IPS DF 6.9 (cell line): ENCODE data around the gene ARHGAP42.

Source experiments
- DNase-seq: peaks from one replicate; pipeline ENCODE4 v3.0.0-alpha.2; 2013; ENCODE audit warnings: low read depth, low spot score
- H3K27ac ChIP-seq: one replicate; pipeline ENCODE4 v1.5.1; 2013; ENCODE audit warnings: low read length, control low read depth
- H3K27me3 ChIP-seq: 2 replicates; pipeline ENCODE4 v1.6.1; 2013; ENCODE audit warnings: mild to moderate bottlenecking, low read length; ENCODE audit not compliant: control insufficient read depth, insufficient read depth
- H3K36me3 ChIP-seq: 2 replicates; pipeline ENCODE4 v1.6.1; 2013; ENCODE audit warnings: low read length; ENCODE audit not compliant: control insufficient read depth, insufficient read depth
- H3K4me1 ChIP-seq: 2 replicates; pipeline ENCODE4 v1.6.1; 2013; ENCODE audit warnings: low read length; ENCODE audit not compliant: control insufficient read depth, insufficient read depth
- H3K4me3 ChIP-seq: 2 replicates; pipeline ENCODE4 v1.5.1; 2013; ENCODE audit warnings: mild to moderate bottlenecking, low read length
- H3K9me3 ChIP-seq: 2 replicates; pipeline ENCODE4 v1.6.1; 2013; ENCODE audit warnings: low read length, inconsistent platforms; ENCODE audit not compliant: control insufficient read depth, insufficient read depth
- WGBS: extraction: QIAGEN DNeasy Blood & Tissue Kit; methylation state at CpG from one replicate; pipeline ENCODE4 v1.1.7; 2013; ENCODE audit warnings: mixed read lengths, missing lambda C conversion rate; ENCODE audit not compliant: insufficient read length, insufficient coverage; 5-methylcytosine and 5-hydroxymethylcytosine counted together

Gene ARHGAP42

GRCh38 chr11:100949443-100949842 lies 262.4 kb downstream of the ARHGAP42 start:
- Histone ChIP-seq H3K4me1 (no peaks in the 10 kb centered on the region), H3K4me3 (no peak overlapping the region), H3K36me3 (no peaks in the 10 kb centered on the region), H3K9me3 (no peaks in the 10 kb centered on the region), H3K27me3 (no peaks in the 10 kb centered on the region), H3K27ac (no peak overlapping the region)
- DNase-seq: no peak
- no CpG with 5 or more reads among the region's 2 CpGs for WGBS

- no peaks in the 10 kb centered on the region for H3K27me3 ChIP-seq
- no peak overlapping the region for H3K27ac ChIP-seq
- H3K36me3 ChIP-seq: no peaks in the 10 kb centered on the region
- DNase-seq: no peak
- WGBS: no CpG with 5 or more reads among the region's 1 CpG
- no peak overlapping the region for H3K4me3 ChIP-seq
- no peaks in the 10 kb centered on the region for H3K4me1 ChIP-seq
- H3K9me3 ChIP-seq: no peaks in the 10 kb centered on the region
These were observed 268.2 kb downstream of the ARHGAP42 start for GRCh38 chr11:100955318-100955717.

GRCh38 chr11:100956351-100956750 lies 269.3 kb downstream of the ARHGAP42 start:
- no peaks in the 10 kb centered on the region for H3K9me3 ChIP-seq
- no peak overlapping the region for H3K27ac ChIP-seq
- no peak overlapping the region for H3K4me3 ChIP-seq
- no peak for DNase-seq
- no peaks in the 10 kb centered on the region for H3K36me3 ChIP-seq
- H3K27me3 ChIP-seq: no peaks in the 10 kb centered on the region
- H3K4me1 ChIP-seq: no peaks in the 10 kb centered on the region

- no peaks in the 10 kb centered on the region for H3K27me3 ChIP-seq
- no CpG with 5 or more reads among the region's 4 CpGs for WGBS
- no peak for DNase-seq
- H3K27ac ChIP-seq: no peak overlapping the region
- no peak overlapping the region for H3K4me3 ChIP-seq
- H3K4me1 ChIP-seq: no peaks in the 10 kb centered on the region
- H3K9me3 ChIP-seq: no peaks in the 10 kb centered on the region
- H3K36me3 ChIP-seq: no peaks in the 10 kb centered on the region
These were observed 270.4 kb downstream of the ARHGAP42 start for GRCh38 chr11:100957499-100957898.

- DNase-seq: no peak
- no peaks in the 10 kb centered on the region for H3K9me3 ChIP-seq
- H3K27me3 ChIP-seq: no peaks in the 10 kb centered on the region
- H3K27ac ChIP-seq: no peak overlapping the region
- no CpG with 5 or more reads among the region's 2 CpGs for WGBS
- H3K4me1 ChIP-seq: no peaks in the 10 kb centered on the region
- no peaks in the 10 kb centered on the region; the same call in 1 of the 2 replicates for H3K36me3 ChIP-seq
- H3K4me3 ChIP-seq: no peak overlapping the region
These were observed 274.5 kb downstream of the ARHGAP42 start for GRCh38 chr11:100961633-100962032.

GRCh38 chr11:100963375-100963774 lies 276.3 kb downstream of the ARHGAP42 start:
- H3K36me3 ChIP-seq: no peaks in the 10 kb centered on the region; the same call in 1 of the 2 replicates
- no peaks in the 10 kb centered on the region for H3K9me3 ChIP-seq
- H3K4me3 ChIP-seq: no peak overlapping the region
- H3K27ac ChIP-seq: no peak overlapping the region
- no peaks in the 10 kb centered on the region for H3K27me3 ChIP-seq
- WGBS: no CpG with 5 or more reads among the region's 1 CpG
- no peaks in the 10 kb centered on the region for H3K4me1 ChIP-seq
- DNase-seq: no peak

- Histone ChIP-seq H3K9me3 (no peaks in the 10 kb centered on the region), H3K27ac (no peak overlapping the region), H3K36me3 (no peaks in the 10 kb centered on the region; the same call in 1 of the 2 replicates), H3K4me3 (no peak overlapping the region), H3K27me3 (no peaks in the 10 kb centered on the region), H3K4me1 (no peaks in the 10 kb centered on the region)
- no peak for DNase-seq
- WGBS: no CpG with 5 or more reads among the region's 3 CpGs
These were observed 277.3 kb downstream of the ARHGAP42 start for GRCh38 chr11:100964435-100964834.

- no peaks in the 10 kb centered on the region; the same call in 1 of the 2 replicates for H3K36me3 ChIP-seq
- no CpG with 5 or more reads among the region's 1 CpG for WGBS
- H3K4me1 ChIP-seq: no peaks in the 10 kb centered on the region
These were observed 278.3 kb downstream of the ARHGAP42 start for GRCh38 chr11:100965346-100965745.

GRCh38 chr11:100966366-100966765 lies 279.3 kb downstream of the ARHGAP42 start:
- H3K36me3 ChIP-seq: no peaks in the 10 kb centered on the region; the same call in 1 of the 2 replicates
- H3K9me3 ChIP-seq: no peaks in the 10 kb centered on the region
- no peak overlapping the region for H3K27ac ChIP-seq
- H3K4me1 ChIP-seq: no peaks in the 10 kb centered on the region
- H3K4me3 ChIP-seq: no peak overlapping the region
- no peaks in the 10 kb centered on the region for H3K27me3 ChIP-seq
- DNase-seq: no peak

More at GRCh38 chr11:100965346-100965745, 278.3 kb downstream of the ARHGAP42 start:
- Histone ChIP-seq H3K27ac (no peak overlapping the region), H3K27me3 (no peaks in the 10 kb centered on the region), H3K9me3 (no peaks in the 10 kb centered on the region), H3K4me3 (no peak overlapping the region)
- DNase-seq: no peak

GRCh38 chr11:100969008-100969407 lies 281.9 kb downstream of the ARHGAP42 start:
- Histone ChIP-seq H3K27me3 (no peaks in the 10 kb centered on the region), H3K4me1 (no peaks in the 10 kb centered on the region), H3K4me3 (no peak overlapping the region), H3K36me3 (no peaks in the 10 kb centered on the region; the same call in 1 of the 2 replicates), H3K9me3 (no peaks in the 10 kb centered on the region), H3K27ac (no peak overlapping the region)
- DNase-seq: no peak

- H3K4me1 ChIP-seq: no peaks in the 10 kb centered on the region
- H3K4me3 ChIP-seq: no peak overlapping the region
- H3K36me3 ChIP-seq: no peaks in the 10 kb centered on the region
- H3K27ac ChIP-seq: no peak overlapping the region
- WGBS: no CpG with 5 or more reads among the region's 4 CpGs
- H3K27me3 ChIP-seq: no peaks in the 10 kb centered on the region
- no peaks in the 10 kb centered on the region for H3K9me3 ChIP-seq
- DNase-seq: no peak
These were observed 283.4 kb downstream of the ARHGAP42 start for GRCh38 chr11:100970283-100971164.
